ENCODE data around the gene SLC31A1.
"Not testable (repeated sequence)": the region's sequence is repeated elsewhere in the genome, so short reads cannot be mapped to it uniquely, and the experiment has no call there.

Gene SLC31A1

DNA sequence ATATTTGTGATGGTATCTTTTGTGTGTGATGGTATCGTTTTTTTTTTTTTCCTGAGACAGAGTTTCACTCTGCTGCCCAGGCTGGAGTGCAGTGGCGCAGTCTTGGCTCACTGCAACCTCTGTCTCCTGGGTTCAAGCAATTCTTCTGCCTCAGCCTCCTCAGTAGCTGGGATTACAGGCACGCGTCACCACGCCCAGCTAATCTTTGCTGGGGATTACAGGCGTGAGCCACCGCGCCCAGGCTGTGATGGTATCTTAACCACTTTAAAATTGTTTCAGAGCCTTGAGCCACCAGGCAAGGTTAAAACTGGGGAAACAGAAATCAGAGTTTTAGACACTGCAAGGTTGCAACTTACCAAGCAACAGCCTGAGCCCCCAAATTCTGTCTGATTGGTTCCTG, 74.9 kb downstream of the SLC31A1 start:
- DNase-seq: peak in 1 of 42 donors; percentile 1
- intact Hi-C loops (cut with DNase I): not testable (repeated sequence)

DNA sequence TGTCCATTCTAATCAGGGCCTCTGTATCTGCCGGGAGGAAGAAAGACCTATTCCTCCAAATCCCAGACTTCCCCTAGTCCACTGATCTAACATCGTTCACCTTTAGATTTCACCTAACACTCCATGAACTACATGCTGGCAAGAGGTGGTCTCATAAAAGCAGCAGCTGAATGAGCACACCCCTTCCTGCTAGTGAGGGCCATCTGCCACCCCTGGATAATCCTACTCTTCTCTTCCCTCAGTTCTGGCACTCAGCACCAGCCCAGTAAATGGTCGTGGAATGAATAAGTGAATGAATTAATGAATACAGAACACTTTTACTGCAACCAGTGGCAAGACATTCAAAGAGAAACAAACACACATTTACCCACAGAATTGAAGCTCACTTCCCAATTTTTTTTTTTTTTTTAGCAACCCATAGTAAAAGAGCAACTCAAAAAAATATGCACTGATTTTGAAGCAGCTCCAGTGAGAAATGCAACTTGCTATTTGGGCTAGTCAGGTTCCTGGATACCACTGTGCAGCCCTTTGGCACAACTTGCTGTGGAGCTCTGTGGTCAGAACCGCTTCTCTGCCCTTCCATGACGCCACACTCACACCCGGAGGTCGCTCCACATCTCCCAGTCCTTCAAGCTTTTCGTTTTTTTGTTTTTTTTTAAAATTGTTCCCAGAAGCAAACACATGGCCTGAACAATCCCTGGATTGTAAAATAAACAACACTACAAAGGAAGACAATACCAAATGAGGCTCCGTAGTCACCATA, 75.6 kb downstream of the SLC31A1 start:
- no peak for DNase-seq
- intact Hi-C loops (cut with DNase I): no loop called here

DNA sequence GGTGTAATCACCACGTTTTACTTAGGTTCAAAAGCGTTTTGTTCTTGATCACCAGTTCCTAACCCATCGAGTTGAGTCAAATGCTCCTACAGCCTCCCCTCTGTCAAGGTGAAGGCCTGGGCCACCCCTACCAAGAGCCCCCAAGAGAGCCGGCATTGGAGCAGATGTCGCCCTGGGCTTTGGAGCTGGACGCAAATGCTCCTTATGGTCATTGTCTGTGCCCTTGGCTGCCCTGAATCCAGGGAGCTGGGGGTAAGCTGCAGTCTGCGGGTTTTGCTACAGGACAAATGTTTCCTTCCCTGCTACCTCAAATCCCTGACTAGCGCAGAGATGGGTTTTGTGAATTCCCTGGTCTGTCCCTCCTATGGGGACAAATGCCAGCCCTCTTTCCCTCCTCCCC, 77.0 kb downstream of the SLC31A1 start:
- intact Hi-C loops (cut with DNase I): no loop called here
- DNase-seq: no peak

DNA sequence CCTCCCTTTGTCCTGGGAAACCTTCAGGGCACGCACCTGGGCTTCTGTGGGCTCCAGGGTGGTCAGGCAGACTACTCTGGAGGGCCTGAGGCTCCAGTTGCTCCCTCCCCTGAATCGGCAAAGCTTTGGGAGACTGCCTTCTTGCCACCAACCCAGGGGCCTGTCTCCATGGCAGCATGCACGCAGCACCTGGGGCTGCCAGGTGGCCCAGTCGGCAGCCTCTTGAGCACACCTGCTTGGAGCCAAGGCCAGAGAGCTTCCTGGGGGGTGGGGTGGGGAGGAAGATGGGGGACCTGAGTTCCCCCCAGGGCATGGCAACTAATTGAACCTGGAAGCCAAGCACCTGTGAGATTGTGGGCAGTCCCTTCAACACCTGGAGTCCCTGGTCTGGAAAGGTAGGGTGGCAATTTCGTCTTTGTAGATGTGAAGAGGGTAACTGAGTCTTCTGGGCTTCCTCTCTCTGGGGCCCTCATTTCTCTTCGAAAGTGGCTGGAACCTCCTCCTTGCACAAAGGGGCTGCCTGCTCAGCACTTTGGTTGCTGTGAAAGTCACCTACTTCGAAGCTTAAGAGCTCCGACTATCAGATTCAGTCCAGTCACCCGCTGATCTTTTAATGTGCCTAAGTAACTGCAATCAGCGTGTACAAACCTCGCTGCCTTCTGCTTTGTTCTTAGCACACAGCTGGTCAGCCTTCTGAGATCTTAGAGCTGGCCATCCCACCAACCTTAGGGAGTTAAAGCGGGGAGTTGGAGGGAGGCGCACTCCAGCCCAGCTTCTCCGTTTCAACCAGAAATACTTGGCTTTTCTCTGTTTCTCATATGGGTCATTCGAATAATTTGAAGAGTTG, 77.8 kb downstream of the SLC31A1 start:
- DNase-seq: no peak
- intact Hi-C loops (cut with DNase I): no loop called here

DNA sequence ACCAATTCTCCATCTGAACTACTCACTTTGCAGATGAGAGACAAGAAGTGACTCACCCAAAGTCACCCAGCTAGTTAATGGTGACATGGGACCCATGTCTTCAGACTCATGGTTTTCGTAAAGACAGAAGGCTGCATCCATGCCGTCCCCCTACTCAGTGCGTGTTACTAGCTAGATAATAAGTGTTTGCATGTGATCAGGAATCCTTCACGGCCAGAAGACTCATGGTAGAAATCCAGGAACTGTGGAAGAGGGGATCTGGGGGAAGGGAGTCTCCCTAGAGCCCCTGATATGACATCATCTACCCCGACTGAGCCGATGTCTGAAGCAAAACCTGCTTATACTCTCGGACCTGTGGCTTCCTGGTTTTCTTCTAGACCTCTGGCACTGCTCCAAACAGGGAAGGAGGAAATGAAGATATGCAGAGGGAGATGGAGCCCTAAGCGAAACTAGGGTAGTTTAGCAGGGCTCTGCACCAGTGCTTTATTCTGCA, 78.5 kb downstream of the SLC31A1 start:
- peak in 2 of 42 donors; percentile 7 to 19 for DNase-seq
- intact Hi-C loops (cut with DNase I): no loop called here

DNA sequence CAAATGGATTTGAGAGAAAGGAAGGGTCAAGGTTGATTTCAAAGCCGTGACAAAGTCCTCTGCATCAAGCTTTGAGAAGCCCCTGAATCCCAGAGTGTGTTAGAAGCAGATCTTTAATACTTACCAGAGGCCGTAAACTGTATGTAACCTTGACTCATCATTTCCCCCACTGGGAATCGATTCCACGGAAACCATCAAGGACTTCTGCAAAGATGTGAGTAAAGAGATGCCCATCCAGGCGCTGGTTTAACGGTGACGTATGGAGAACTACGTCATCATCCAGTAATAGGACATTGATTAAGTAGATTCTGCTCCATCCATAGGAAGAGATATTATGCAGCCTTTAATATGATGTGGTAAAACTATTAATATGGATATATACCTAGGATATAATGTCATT, 80.2 kb downstream of the SLC31A1 start:
- intact Hi-C loops (cut with DNase I): no loop called here
- no peak for DNase-seq

DNA sequence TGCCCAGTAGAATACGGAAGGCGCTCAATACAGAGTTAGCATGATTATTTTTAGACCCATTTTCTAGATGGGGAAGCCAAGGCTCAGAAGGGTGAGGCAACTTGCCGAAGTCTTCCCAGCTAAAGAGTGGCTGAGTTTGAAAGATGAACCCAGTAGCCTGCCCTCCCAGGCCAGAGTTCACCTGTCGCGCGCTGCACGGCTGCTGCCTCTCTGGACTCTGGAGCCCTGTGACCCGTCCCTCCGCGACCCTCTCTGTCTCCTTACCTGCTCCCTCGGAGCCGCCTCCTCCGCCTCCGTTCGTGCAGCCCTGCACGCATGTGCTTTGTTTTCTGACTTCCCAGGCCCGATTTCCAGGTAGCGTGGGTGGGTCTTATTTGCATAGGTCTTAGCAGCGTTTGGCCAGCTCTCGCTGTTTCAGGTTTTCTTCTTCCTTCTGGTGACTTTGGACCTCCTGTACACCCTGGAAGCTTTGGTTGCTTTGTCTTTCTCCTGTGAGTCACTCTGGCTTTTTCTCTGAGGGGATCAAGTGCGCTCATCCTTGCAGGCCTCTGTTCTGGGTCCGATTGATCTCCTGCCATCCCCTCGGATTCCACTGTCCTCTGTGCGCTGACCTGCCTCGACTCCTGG, 81.6 kb downstream of the SLC31A1 start, which contains the start of gene RNF183:
RNF183 (minus strand) TSS at position 585 of the 627 bp plus-strand sequence. CDS start 5,192 bp downstream, outside the sequence.
- intact Hi-C loops (cut with DNase I): no loop called here

DNA sequence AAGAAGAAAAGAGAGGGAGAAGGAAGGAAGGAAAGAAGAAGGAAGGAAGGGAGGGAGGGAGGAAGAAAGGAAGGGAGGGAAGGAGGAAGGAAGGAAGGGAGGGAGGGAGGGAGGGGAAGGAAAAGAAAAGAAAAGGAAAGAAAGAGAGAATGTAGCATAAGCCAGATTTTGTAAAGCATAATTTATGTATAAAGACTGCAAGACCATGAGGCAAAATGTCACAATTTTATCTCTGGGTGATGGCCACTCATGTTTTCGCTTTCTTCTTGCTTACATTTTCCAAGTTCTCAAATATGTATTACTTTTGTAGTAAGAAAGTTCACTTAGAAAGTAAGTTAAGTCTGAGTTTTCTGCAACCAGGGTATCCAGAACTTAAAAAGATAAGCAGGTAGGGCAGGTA, 85.2 kb downstream of the SLC31A1 start:
- intact Hi-C loops (cut with DNase I): no loop called here
- DNase-seq: no peak

More for the DNA sequence above, 81.6 kb downstream of the SLC31A1 start, which contains the start of gene RNF183:
- no peak for DNase-seq

DNA sequence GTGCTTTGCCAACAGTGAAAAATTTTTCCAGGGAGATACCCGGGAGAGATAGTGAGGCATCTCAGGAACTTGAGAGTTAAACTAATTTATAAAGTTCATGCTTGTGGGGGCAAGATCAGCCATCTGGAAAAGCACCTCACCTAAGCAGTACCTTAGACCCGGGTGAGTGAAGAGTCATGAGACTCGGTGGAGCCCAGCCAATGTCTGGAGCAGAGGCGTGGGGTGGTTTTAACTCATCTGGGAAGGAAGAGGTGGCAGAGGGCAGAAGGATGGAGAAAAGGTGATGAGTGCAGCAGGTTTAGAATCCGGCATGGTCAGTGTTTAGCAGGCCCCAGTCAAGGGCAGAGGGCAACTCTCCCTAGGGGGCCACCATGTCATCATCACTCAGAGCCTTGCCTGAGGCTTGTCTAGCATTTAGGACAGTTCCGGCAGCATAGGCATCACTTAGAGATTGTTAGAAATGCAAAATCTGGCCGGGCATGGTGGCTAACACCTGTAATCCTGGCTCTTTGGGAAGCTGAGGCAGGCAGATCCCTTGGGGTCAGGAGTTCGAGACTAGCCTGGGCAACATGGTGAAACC, 86.1 kb downstream of the SLC31A1 start:
- no peak for DNase-seq
- intact Hi-C loops (cut with DNase I): no loop called here

DNA sequence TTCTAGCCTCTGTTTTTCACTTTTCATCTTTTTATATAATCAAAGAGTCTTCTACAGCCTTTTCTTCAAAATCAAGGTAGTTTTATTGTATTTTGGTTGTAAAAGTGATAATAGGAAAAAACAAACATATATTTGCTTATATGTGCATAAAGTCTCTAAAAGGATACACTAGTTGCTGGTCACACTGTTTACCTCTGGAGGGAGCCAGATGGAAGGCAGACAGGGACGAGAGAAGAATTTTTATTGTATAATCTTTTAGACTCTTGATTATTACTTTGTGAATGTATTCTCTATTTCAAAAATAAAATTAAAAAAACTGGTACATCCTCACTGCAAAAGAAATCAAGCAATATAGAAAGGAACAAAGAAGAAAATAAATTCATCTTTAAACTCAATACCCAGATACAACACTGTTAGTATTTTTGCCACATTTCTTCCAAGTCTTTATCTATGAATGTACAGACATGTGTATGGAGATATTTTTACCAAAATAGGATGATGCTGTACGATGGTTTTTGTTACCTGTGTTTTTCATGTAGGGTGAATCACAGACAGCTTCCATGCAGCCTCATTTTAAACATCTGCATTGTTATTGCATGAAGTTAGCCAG, 88.0 kb downstream of the SLC31A1 start:
- peak in 29 of 42 donors; percentile 10 to 80 (median 51) for DNase-seq
- intact Hi-C loops (cut with DNase I): no loop called here

DNA sequence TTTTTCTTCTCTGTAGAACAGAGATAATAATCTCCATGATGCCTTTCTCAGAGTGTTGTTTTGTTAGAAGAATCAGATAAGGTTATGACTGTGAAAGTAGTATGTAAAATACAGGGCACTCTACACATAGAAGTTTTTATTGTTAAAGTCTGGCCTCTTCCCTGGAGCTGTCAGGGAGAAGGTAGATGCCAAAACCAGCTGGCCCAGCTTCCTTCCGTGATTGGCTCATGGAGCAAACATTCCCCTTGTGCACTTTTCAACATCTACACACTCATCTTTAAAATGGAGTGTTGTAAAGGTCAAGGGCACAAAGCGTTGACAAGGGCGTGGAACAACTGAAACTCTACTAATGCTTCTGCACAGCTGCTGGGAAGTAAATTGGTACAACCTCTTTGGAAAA, 89.2 kb downstream of the SLC31A1 start:
- DNase-seq: no peak
- intact Hi-C loops (cut with DNase I): no loop called here

DNA sequence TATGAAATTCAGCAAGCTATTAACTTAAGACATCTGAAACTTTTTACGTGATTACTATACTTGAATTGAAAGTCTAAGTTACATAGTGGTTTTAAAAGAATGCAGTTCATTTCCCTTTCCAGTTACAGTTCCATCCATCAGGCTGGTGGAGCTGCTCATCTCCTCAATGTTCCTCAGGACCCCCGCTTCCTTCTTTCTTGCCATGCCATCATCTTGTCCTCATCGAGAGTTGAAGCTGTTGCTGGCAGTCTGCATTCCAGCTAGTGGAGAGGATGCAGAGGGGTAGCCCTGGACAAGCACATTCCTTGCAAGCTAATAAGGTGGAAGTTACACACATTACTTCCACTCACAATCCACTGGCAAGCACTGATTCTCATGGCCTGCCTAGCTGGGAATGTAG, 90.6 kb downstream of the SLC31A1 start:
- peak in 2 of 42 donors; percentile 6 to 32 for DNase-seq
- intact Hi-C loops (cut with DNase I): no loop called here

DNA sequence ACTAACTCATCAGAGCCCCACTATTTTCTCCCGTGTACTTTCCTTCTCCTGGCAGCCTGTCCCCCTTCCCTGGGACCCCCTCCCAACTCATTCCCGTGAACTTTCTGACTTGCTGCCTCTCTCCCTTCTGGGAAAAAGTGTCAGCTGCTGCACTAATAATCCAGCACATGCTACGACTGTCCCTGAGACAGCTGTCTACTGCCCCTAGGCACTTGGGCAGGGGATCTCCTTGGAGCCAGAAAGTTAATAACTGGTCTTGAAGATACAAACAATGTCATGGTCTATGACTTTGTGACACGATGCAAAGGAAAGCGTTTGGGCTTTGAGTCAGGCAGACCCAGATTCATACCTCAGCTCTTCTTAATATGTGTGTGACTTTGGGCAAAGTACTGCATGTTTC, 91.9 kb downstream of the SLC31A1 start:
- DNase-seq: no peak
- intact Hi-C loops (cut with DNase I): no loop called here
